Sigmoid colon (tissue), 7 donors: Measurements from ENCODE around the gene SCGB2A2. TPM values are rescaled to one million over a fixed set of nuclear protein-coding genes. Genes with fewer than 3 reads are reported as not detected.

Source experiments
- DNase-seq: peaks from one replicate; pipeline ENCODE4 v3.0.0-alpha.2; 2019
- H3K27ac ChIP-seq, 4 donors: fragments of 200-600 bp; sonication (generic); one replicate each; pipeline ENCODE4 v1.5.1; 2016 to 2019; ENCODE audit warnings: mild to moderate bottlenecking in 1 of 4
- H3K27me3 ChIP-seq, 3 donors: fragments of 200-600 bp; sonication (generic); one replicate each; pipeline ENCODE4 v1.5.1; 2019; ENCODE audit warnings: mild to moderate bottlenecking in 1 of 3
- H3K36me3 ChIP-seq, 4 donors: fragments of 200-600 bp; sonication (generic); one replicate each; pipeline ENCODE4 v1.5.1; 2016 to 2019
- H3K4me1 ChIP-seq, 4 donors: fragments of 200-600 bp; sonication (generic); one replicate each; pipeline ENCODE4 v1.5.1; 2017 to 2019
- H3K4me3 ChIP-seq, 4 donors: fragments of 200-600 bp; sonication (generic); one replicate each; pipeline ENCODE4 v1.5.1; 2017 to 2019; ENCODE audit warnings: mild to moderate bottlenecking in 2 of 4, moderate library complexity in 1 of 4
- H3K9me3 ChIP-seq, 4 donors: fragments of 200-600 bp in 3 of 4; sonication (generic) in 3 of 4; one replicate each; pipeline versions ENCODE4 v1.5.1 to v1.6.1; 2013 to 2019
- EP300 ChIP-seq, 4 donors: sonication (generic); formaldehyde crosslinking; IDR thresholded peaks; one replicate each; pipeline ENCODE4 v1.6.1; 2017; ENCODE audit warnings: antibody characterized with exemption in 4 of 4
- POLR2A ChIP-seq, 2 donors: fragments of 450-650 bp; IDR thresholded peaks; one replicate each; pipeline ENCODE4 v1.6.1; 2016; ENCODE audit warnings: antibody characterized with exemption in 2 of 2, mild to moderate bottlenecking in 2 of 2, moderate library complexity in 2 of 2
- POLR2AphosphoS5 ChIP-seq, 4 donors: sonication (generic); formaldehyde crosslinking; IDR thresholded peaks; one replicate each; pipeline ENCODE4 v1.6.1; 2017; ENCODE audit warnings: antibody characterized with exemption in 4 of 4
- WGBS, 2 donors: extraction: QIAGEN DNeasy Blood & Tissue Kit; methylation state at CpG; one replicate each; pipeline ENCODE4 v1.1.7; 2013; 5-methylcytosine and 5-hydroxymethylcytosine counted together
- intact Hi-C: fragments of 100-400 bp; cut with DNase I; formaldehyde crosslinking; loops from one replicate; pipeline ENCODE4 v1.15.1; 2023
- polyA plus RNA-seq, 3 donors: library from polyadenylated mRNA; stranded (reverse); fragments of 200-250 nt; gene quantifications; one replicate each; pipeline ENCODE4 v1.2.3, GENCODE V29; 2013
- total RNA-seq, 4 donors: library from RNA; depleted of rRNA; stranded (reverse); fragments of >200 nt; gene quantifications; one replicate each; pipeline ENCODE4 v1.1.0, GENCODE V29; 2016
- TF ChIP-seq, protein P1 (sequence below), 4 experiments: fragments of 450-650 bp in 3 of 4; fragments of 200-600 bp in 1 of 4; IDR thresholded peaks; one replicate each; pipeline ENCODE4 v1.5.1; 2016 to 2019; ENCODE audit warnings: antibody characterized with exemption in 4 of 4, mild to moderate bottlenecking in 3 of 4, moderate library complexity in 2 of 4
- donor health status: healthy with polysubstance abuse.
- donor health status: Bipolar disorder and iron deficiency.
- donor health status: healthy.

SCGB2A2 gene
- total and polyA plus RNA-seq, 7 donors: not detected

DNA sequence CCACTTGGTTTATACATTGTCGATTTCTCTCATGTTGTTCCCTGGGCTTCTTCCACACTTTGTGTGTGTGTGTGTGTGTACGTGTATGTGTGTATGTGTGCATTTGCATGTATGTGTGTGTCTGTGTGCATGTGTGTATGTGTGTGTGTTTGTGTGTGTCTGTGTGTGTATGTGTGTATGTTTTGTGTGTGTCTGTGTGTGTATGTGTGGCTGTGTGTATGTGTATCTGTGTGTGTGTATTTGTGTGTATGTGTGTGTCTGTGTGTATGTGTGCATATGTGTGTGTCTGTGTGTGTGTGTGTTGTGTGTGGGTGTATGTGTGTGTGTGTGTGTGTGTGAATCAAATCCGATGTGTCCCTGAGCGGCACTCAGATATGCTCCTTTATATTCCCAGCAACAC lies 32.5 kb upstream of the SCGB2A2 start:
- H3K27me3 ChIP-seq: peaks cover 0 to 16% (median 0%) of the 10 kb centered on the region in 3 donors
- DNase-seq: no peak
- H3K36me3 ChIP-seq: no peaks in the 10 kb centered on the region
- no peak overlapping the region for H3K27ac ChIP-seq
- H3K4me3 ChIP-seq: no peak overlapping the region
- TF ChIP-seq POLR2AphosphoS5 (IDR thresholded peaks at IDR 0.05) (no peak), EP300 (IDR thresholded peaks at IDR 0.05) (no peak), POLR2A (IDR thresholded peaks at IDR 0.05) (no peak)
- TF ChIP-seq, protein P1, sequence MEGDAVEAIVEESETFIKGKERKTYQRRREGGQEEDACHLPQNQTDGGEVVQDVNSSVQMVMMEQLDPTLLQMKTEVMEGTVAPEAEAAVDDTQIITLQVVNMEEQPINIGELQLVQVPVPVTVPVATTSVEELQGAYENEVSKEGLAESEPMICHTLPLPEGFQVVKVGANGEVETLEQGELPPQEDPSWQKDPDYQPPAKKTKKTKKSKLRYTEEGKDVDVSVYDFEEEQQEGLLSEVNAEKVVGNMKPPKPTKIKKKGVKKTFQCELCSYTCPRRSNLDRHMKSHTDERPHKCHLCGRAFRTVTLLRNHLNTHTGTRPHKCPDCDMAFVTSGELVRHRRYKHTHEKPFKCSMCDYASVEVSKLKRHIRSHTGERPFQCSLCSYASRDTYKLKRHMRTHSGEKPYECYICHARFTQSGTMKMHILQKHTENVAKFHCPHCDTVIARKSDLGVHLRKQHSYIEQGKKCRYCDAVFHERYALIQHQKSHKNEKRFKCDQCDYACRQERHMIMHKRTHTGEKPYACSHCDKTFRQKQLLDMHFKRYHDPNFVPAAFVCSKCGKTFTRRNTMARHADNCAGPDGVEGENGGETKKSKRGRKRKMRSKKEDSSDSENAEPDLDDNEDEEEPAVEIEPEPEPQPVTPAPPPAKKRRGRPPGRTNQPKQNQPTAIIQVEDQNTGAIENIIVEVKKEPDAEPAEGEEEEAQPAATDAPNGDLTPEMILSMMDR (IDR thresholded peaks at IDR 0.05): no peak
- H3K9me3 ChIP-seq: no peaks in the 10 kb centered on the region
- WGBS, 2 donors: 67 to 72% methylated on average over 4 of the region's 4 CpGs
- intact Hi-C loops: no loop called here
- H3K4me1 ChIP-seq: no peaks in the 10 kb centered on the region

DNA sequence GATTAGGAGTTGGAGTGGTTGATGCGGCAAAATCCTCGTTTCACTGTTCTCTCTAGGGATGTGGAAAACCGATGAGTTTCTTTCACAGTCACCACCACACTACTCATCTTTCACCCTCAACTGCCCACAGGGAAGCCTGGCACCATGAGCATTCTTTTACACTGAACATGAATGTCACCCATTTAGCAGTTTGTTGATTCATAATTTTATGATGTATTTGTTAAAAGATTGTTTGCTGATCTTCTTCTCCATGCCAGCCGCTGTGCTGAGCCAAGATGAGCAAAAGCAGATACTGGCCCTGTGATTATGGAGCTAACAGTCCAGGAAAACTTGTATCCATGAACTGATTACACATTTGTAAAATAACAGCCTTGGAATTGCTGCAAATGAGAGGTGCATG lies 31.8 kb upstream of the SCGB2A2 start:
- peaks cover 0 to 15% (median 0%) of the 10 kb centered on the region in 3 donors for H3K27me3 ChIP-seq
- 73 to 83% methylated on average over 4 of the region's 4 CpGs for WGBS, 2 donors
- intact Hi-C loops: no loop called here
- H3K4me3 ChIP-seq: no peak overlapping the region
- DNase-seq: no peak
- no peaks in the 10 kb centered on the region for H3K4me1 ChIP-seq
- no peaks in the 10 kb centered on the region for H3K36me3 ChIP-seq
- TF ChIP-seq POLR2A (IDR thresholded peaks at IDR 0.05) (no peak), POLR2AphosphoS5 (IDR thresholded peaks at IDR 0.05) (no peak), EP300 (IDR thresholded peaks at IDR 0.05) (no peak)
- TF ChIP-seq, protein P1 (IDR thresholded peaks at IDR 0.05): no peak
- no peaks in the 10 kb centered on the region for H3K9me3 ChIP-seq
- H3K27ac ChIP-seq: no peak overlapping the region

DNA sequence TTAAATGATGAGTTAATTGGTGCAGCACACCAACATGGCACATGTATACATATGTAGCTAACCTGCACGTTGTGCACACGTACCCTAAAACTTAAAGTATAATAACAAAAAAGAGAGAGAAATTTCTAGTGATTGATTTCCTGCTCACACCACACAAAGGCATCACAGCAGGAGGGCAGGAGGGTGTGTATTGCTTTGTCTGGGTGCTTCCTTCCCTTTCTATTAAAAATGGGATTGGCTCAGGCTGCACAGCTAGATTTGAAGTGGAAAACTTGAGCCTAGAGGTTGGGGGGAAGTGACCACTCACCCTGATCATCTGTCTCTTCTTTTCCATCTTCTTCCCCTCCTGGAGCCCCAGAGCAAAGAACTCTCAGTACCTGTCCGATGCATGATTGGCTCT lies 28.9 kb upstream of the SCGB2A2 start:
- intact Hi-C loops: no loop called here
- WGBS, 2 donors: 89% methylated on average over 3 of the region's 3 CpGs
- no peaks in the 10 kb centered on the region for H3K36me3 ChIP-seq

DNA sequence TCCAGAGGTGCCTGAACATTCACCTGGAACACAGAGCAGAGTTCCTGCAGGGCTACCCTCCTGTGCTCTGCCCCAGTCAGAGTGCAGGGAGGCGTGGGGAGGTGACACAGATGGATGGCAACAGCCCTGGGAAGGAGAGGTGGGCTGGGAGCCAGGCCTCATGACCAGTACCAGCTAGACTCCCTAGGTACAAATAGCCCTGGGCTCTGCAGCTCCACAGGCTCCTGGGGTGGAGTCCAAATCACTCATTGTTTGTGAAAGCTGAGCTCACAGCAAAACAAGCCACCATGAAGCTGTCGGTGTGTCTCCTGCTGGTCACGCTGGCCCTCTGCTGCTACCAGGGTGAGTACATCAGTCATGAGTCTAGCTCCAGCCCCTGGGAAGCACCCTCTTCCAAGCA lies 27.9 kb upstream of the SCGB2A2 start, which contains the start of gene SCGB1D2:
Gene SCGB1D2 (plus strand): TSS at position 219 of the 400 bp plus-strand sequence. CDS start 69 bp downstream, at position 288.
- no peak for DNase-seq
- Histone ChIP-seq H3K4me1 (no peaks in the 10 kb centered on the region), H3K27me3 (peaks cover 0 to 21% (median 0%) of the 10 kb centered on the region in 3 donors), H3K4me3 (no peak within 1 kb of the TSS), H3K36me3 (no peaks in the 10 kb centered on the region), H3K9me3 (no peaks in the 10 kb centered on the region), H3K27ac (no peak within 1 kb of the TSS)
- intact Hi-C loops: no loop called here
- 13 to 29% methylated on average over 3 of the region's 3 CpGs for WGBS, 2 donors
- TF ChIP-seq POLR2AphosphoS5 (IDR thresholded peaks at IDR 0.05): no peak
- TF ChIP-seq, protein P1 (IDR thresholded peaks at IDR 0.05): no peak
- TF ChIP-seq POLR2A (IDR thresholded peaks at IDR 0.05): no peak
- no peak for TF ChIP-seq EP300 (IDR thresholded peaks at IDR 0.05)

More for the DNA sequence above, 28.9 kb upstream of the SCGB2A2 start:
- TF ChIP-seq POLR2A (IDR thresholded peaks at IDR 0.05) (no peak), EP300 (IDR thresholded peaks at IDR 0.05) (no peak), POLR2AphosphoS5 (IDR thresholded peaks at IDR 0.05) (no peak)
- TF ChIP-seq, protein P1 (IDR thresholded peaks at IDR 0.05): no peak
- H3K4me3 ChIP-seq: no peak overlapping the region
- H3K4me1 ChIP-seq: no peaks in the 10 kb centered on the region
- DNase-seq: no peak
- no peak overlapping the region for H3K27ac ChIP-seq
- H3K9me3 ChIP-seq: no peaks in the 10 kb centered on the region
- H3K27me3 ChIP-seq: peaks cover 0 to 21% (median 0%) of the 10 kb centered on the region in 3 donors

DNA sequence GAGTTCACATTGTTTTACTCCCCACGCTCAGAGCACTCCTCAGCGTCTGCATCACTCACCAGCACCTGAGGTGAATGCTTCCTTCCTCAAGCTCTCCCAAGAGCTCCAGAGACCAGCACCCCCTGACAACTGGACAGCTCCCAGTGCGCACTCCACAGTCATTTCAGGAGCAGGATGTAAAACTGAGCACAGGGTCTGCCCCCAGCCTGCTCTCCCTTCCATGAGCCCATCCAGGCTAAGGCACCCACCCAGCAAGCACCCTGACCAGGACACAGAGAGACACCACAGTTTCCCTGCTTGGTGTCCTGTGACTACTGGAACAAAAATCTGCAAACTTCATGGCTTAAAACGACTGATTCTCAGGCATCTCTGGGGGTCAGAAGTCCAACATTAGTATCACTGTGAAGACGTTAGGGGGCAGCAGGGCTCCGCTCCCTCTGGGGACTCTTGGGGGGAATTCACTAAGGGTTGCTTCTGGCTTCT lies 24.6 kb upstream of the SCGB2A2 start:
- Histone ChIP-seq H3K27ac (no peak overlapping the region), H3K4me3 (no peak overlapping the region), H3K27me3 (peaks cover 0 to 21% (median 0%) of the 10 kb centered on the region in 3 donors), H3K9me3 (peaks cover 0 to under 1% (median 0%) of the 10 kb centered on the region in 4 donors), H3K36me3 (no peaks in the 10 kb centered on the region), H3K4me1 (no peaks in the 10 kb centered on the region)
- no peak for TF ChIP-seq POLR2AphosphoS5 (IDR thresholded peaks at IDR 0.05)
- TF ChIP-seq POLR2A (IDR thresholded peaks at IDR 0.05): no peak
- no peak for TF ChIP-seq EP300 (IDR thresholded peaks at IDR 0.05)
- TF ChIP-seq, protein P1 (IDR thresholded peaks at IDR 0.05): no peak
- 9 to 18% methylated on average over 6 of the region's 6 CpGs for WGBS, 2 donors
- DNase-seq: no peak
- intact Hi-C loops: no loop called here
